ENCODE measurements around the gene TACR1.

DNA sequence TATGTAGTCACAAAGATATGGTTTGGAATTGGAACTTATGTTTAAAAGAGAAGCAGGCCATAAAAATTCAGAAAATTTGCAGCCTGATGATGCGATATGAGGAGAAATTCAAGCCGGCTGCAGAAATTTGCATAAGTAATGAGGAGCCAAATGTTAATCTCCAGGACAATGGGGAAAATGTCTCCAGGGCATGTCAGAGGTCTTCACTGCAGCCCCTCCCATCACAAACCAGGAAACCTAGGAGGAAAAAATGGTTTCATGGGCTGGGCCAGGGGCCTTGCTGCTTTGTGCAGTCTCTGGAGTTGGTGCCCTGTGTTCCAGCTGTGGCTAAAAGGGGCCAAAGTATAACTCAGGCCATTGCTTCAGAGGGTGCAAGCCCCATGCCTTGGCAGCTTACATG, 28.4 kb downstream of the TACR1 start:
- TF ChIP-seq, protein P1, sequence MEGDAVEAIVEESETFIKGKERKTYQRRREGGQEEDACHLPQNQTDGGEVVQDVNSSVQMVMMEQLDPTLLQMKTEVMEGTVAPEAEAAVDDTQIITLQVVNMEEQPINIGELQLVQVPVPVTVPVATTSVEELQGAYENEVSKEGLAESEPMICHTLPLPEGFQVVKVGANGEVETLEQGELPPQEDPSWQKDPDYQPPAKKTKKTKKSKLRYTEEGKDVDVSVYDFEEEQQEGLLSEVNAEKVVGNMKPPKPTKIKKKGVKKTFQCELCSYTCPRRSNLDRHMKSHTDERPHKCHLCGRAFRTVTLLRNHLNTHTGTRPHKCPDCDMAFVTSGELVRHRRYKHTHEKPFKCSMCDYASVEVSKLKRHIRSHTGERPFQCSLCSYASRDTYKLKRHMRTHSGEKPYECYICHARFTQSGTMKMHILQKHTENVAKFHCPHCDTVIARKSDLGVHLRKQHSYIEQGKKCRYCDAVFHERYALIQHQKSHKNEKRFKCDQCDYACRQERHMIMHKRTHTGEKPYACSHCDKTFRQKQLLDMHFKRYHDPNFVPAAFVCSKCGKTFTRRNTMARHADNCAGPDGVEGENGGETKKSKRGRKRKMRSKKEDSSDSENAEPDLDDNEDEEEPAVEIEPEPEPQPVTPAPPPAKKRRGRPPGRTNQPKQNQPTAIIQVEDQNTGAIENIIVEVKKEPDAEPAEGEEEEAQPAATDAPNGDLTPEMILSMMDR (IDR thresholded peaks at IDR 0.05): no peak
- TF ChIP-seq POLR2A (IDR thresholded peaks at IDR 0.05): no peak

Data from breast epithelium (tissue), 3 donors.